ENCODE data around the gene PRPF18. TPM values are rescaled to one million over a fixed set of nuclear protein-coding genes. Genes with fewer than 3 reads are reported as not detected.

Gene PRPF18
- total RNA-seq, 4 donors from 2014 or later, result 21.8 to 44.0 (median 25.7) TPM

DNA sequence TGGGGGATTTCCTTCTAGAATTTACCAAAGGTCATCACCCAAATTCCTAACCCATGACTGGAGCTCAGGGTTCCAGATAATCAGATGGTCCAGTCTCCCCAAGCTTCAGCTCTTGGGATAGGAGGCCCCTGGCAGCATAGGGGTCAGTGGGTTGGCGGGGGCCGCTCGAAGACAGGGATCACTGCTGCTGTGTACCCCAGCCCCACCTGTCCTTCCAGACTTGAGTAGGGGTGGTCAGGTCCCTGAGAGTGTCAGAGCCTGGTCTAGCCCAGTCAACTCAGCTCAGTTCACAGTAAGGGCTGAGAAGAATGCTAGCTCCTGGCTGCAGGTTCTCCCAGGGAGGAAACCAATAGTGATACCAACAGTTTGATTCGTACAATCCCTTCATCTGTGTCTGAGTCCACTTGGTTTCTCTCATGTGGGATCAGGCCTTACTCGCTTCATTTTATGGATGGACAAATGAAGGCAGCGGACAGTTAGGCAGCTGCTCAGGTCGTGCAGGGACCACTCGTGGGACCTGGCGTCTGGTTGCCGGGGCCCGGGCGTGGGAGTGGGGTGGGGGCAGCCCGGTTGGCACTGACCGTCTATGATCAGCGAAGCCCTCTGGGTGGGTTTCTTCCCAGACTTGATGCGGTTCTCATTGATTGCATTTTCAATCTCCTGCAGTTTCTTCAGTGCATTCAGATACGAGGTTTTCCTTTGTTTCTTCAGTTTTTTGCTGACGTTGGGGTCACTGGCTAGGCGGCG, 78.9 kb downstream of the PRPF18 start:
- 96% methylated on average over 20 of the region's 20 CpGs for WGBS
- Histone ChIP-seq H3K27me3 (no peaks in the 10 kb centered on the region), H3K4me3 (no peak overlapping the region), H3K4me1 (peaks cover 16% of the 10 kb centered on the region), H3K36me3 (peaks cover 82% of the 10 kb centered on the region), H3K9me3 (no peaks in the 10 kb centered on the region), H3K27ac (no peak overlapping the region)
- no peak for DNase-seq (ENCODE audit: low spot score in 2 of 2)
- TF ChIP-seq EP300 (IDR thresholded peaks at IDR 0.05) (no peak), POLR2AphosphoS5 (IDR thresholded peaks at IDR 0.05) (no peak), POLR2A (IDR thresholded peaks at IDR 0.05) (no peak)
- TF ChIP-seq, protein P1, sequence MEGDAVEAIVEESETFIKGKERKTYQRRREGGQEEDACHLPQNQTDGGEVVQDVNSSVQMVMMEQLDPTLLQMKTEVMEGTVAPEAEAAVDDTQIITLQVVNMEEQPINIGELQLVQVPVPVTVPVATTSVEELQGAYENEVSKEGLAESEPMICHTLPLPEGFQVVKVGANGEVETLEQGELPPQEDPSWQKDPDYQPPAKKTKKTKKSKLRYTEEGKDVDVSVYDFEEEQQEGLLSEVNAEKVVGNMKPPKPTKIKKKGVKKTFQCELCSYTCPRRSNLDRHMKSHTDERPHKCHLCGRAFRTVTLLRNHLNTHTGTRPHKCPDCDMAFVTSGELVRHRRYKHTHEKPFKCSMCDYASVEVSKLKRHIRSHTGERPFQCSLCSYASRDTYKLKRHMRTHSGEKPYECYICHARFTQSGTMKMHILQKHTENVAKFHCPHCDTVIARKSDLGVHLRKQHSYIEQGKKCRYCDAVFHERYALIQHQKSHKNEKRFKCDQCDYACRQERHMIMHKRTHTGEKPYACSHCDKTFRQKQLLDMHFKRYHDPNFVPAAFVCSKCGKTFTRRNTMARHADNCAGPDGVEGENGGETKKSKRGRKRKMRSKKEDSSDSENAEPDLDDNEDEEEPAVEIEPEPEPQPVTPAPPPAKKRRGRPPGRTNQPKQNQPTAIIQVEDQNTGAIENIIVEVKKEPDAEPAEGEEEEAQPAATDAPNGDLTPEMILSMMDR (IDR thresholded peaks at IDR 0.05), result no peak

DNA sequence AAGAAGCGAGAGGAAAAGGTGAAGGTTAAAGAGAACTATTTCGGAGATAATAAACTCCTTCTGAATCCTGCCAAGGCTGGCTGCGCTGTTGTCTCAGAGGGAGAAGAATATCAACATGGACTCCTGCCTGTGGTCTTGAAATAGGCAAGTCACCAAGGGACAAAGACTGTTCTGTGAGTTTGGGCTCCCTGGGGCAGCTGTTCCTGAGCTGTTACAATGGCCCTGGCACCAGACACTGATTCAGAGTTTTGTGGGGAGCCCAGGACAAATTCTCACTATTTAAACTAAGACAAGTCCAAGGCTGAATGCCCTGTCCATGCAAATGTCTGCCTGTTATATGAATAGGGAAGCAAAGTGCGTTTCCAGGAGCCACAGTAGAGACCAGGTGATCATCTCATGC, 81.4 kb downstream of the PRPF18 start:
- Histone ChIP-seq H3K9me3 (no peaks in the 10 kb centered on the region), H3K27ac (no peak overlapping the region), H3K4me1 (peaks cover 6% of the 10 kb centered on the region), H3K4me3 (no peak overlapping the region), H3K27me3 (no peaks in the 10 kb centered on the region), H3K36me3 (peaks cover 88% of the 10 kb centered on the region)
- TF ChIP-seq EP300 (IDR thresholded peaks at IDR 0.05), result no peak
- no peak for TF ChIP-seq POLR2AphosphoS5 (IDR thresholded peaks at IDR 0.05)
- no peak for TF ChIP-seq POLR2A (IDR thresholded peaks at IDR 0.05)
- TF ChIP-seq, protein P1 (IDR thresholded peaks at IDR 0.05), result no peak
- 94% methylated on average over 4 of the region's 4 CpGs for WGBS
- no peak for DNase-seq (ENCODE audit: low spot score in 2 of 2)

DNA sequence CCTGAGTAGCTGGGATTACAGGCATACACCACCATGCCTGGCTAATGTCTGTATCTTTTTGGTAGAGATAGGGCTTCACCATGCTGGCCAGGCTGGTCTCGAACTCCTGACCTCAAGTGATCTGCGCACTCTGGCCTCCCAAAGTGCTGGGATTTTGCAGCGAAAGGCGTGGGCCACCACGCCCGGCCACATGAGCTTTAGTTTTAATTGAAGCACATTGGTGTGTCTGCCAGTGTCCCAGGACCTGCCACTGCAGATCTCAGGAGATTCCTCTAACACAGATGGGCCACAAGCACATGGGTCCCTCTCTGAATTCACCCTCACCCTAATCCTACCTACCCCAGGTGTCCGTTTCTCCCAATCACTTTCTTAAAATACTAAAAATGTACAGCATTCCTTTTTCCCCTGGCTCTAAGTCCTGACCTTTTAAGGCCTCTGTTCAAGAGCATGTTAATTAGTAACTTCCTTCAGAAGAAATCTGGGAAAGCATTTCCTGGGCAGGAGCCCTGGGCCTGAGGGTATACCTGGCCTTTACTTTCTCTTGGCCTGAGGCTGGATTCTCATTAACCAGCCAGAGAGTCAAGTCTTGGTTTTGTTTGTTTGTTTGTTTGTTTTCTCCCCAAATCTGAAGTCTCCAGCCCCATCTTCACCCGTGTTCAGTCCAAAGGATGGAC, 82.6 kb downstream of the PRPF18 start:
- H3K9me3 ChIP-seq, result no peaks in the 10 kb centered on the region
- DNase-seq (ENCODE audit: low spot score in 2 of 2), result no peak
- H3K4me1 ChIP-seq, result peaks cover 6% of the 10 kb centered on the region
- no peak for TF ChIP-seq EP300 (IDR thresholded peaks at IDR 0.05)
- TF ChIP-seq POLR2A (IDR thresholded peaks at IDR 0.05), result no peak
- no peak for TF ChIP-seq POLR2AphosphoS5 (IDR thresholded peaks at IDR 0.05)
- TF ChIP-seq, protein P1 (IDR thresholded peaks at IDR 0.05), result no peak
- WGBS, result 88% methylated on average over 8 of the region's 8 CpGs
- no peak overlapping the region for H3K4me3 ChIP-seq
- H3K36me3 ChIP-seq, result peaks cover 77% of the 10 kb centered on the region
- no peaks in the 10 kb centered on the region for H3K27me3 ChIP-seq
- H3K27ac ChIP-seq, result no peak overlapping the region

DNA sequence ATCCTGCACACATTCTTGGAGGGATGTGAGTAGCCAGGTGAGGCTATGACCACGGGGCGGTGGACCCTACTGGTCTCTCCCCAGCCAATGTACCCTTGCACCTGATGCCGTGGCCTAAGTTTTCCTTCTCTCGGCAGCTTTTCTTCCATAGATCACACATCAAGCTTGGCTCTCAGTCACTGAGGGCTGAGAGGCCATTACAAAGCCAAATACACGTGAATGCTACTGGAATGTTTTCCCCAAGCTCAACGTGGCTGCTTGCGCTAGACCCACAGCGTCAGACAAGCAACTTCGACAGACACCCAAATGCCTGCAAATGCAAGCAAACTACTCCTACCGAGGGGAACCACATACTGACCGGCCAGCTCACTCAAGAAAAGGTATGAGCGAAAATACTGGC, 83.1 kb downstream of the PRPF18 start:
- Histone ChIP-seq H3K27ac (no peak overlapping the region), H3K4me1 (peaks cover 6% of the 10 kb centered on the region), H3K4me3 (no peak overlapping the region), H3K9me3 (no peaks in the 10 kb centered on the region), H3K36me3 (peaks cover 77% of the 10 kb centered on the region), H3K27me3 (no peaks in the 10 kb centered on the region)
- 84% methylated on average over 12 of the region's 12 CpGs for WGBS
- TF ChIP-seq, protein P1 (IDR thresholded peaks at IDR 0.05), result no peak
- TF ChIP-seq POLR2AphosphoS5 (IDR thresholded peaks at IDR 0.05), result no peak
- no peak for TF ChIP-seq EP300 (IDR thresholded peaks at IDR 0.05)
- TF ChIP-seq POLR2A (IDR thresholded peaks at IDR 0.05), result no peak
- DNase-seq (ENCODE audit: low spot score in 2 of 2), result no peak

DNA sequence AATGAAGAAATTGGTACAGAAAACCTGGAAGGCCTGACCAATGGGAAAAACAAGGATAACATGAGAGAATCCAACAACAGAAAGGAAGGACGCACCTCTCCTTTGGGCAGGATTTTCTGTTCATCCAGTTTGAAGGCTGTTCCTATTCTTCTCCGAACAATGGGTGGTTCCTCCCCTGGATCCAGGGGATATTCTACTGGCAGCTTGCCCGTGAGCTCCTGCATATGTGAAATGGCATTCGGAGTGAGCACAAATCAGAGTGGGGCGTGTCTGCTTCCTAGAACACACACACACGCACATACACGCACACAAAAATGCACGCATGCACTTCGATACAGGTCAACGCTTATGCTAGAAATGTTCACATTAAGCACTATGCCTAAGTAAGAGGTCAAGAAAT, 83.5 kb downstream of the PRPF18 start:
- 86% methylated on average over 10 of the region's 10 CpGs for WGBS
- Histone ChIP-seq H3K4me3 (no peak overlapping the region), H3K27me3 (no peaks in the 10 kb centered on the region), H3K4me1 (peaks cover 6% of the 10 kb centered on the region), H3K9me3 (no peaks in the 10 kb centered on the region), H3K27ac (no peak overlapping the region), H3K36me3 (peaks cover 74% of the 10 kb centered on the region)
- no peak for DNase-seq (ENCODE audit: low spot score in 2 of 2)
- TF ChIP-seq POLR2A (IDR thresholded peaks at IDR 0.05), result no peak
- no peak for TF ChIP-seq POLR2AphosphoS5 (IDR thresholded peaks at IDR 0.05)
- TF ChIP-seq, protein P1 (IDR thresholded peaks at IDR 0.05), result no peak
- TF ChIP-seq EP300 (IDR thresholded peaks at IDR 0.05), result no peak
